ENCODE measurements around the gene GMPPA.

Gene GMPPA

GRCh38 chr2:219485201-219485580, 13.5 kb upstream of the GMPPA start:
- DNase-seq, result no peak
- TF ChIP-seq POLR2A (IDR thresholded peaks at IDR 0.05; ENCODE audit: low read length) (no peak), GATA1 (IDR thresholded peaks at IDR 0.05; ENCODE audit: low read depth, low read length) (no peak)

GRCh38 chr2:219486380-219486959, 12.2 kb upstream of the GMPPA start:
- TF ChIP-seq GATA1 (IDR thresholded peaks at IDR 0.05; ENCODE audit: low read depth, low read length), result no peak
- DNase-seq, result no peak

- no peak for DNase-seq
- no peak for TF ChIP-seq POLR2A (IDR thresholded peaks at IDR 0.05; ENCODE audit: low read length)
Observed at GRCh38 chr2:219488149-219488843, 10.4 kb upstream of the GMPPA start.

- DNase-seq, result no peak
- no peak for TF ChIP-seq POLR2A (IDR thresholded peaks at IDR 0.05; ENCODE audit: low read length)
Observed at GRCh38 chr2:219488844-219489194, 9.9 kb upstream of the GMPPA start.

GRCh38 chr2:219489315-219489714, 9.4 kb upstream of the GMPPA start:
- no peak for TF ChIP-seq POLR2A (IDR thresholded peaks at IDR 0.05; ENCODE audit: low read length)
- no peak for TF ChIP-seq GATA1 (IDR thresholded peaks at IDR 0.05; ENCODE audit: low read depth, low read length)
- no peak for DNase-seq

GRCh38 chr2:219490186-219490585, 8.5 kb upstream of the GMPPA start:
- TF ChIP-seq GATA1 (IDR thresholded peaks at IDR 0.05; ENCODE audit: low read depth, low read length) (no peak), POLR2A (IDR thresholded peaks at IDR 0.05; ENCODE audit: low read length) (no peak)
- no peak for DNase-seq

- DNase-seq, result no peak
- TF ChIP-seq POLR2A (IDR thresholded peaks at IDR 0.05; ENCODE audit: low read length) (no peak), GATA1 (IDR thresholded peaks at IDR 0.05; ENCODE audit: low read depth, low read length) (no peak)
Observed at GRCh38 chr2:219490600-219491130, 8.0 kb upstream of the GMPPA start.

- TF ChIP-seq POLR2A (IDR thresholded peaks at IDR 0.05; ENCODE audit: low read length) (no peak), GATA1 (IDR thresholded peaks at IDR 0.05; ENCODE audit: low read depth, low read length) (no peak)
- DNase-seq, result no peak
Observed at GRCh38 chr2:219491278-219491963, 7.3 kb upstream of the GMPPA start.

- peak in 1 of 2 experiments; percentile 21 for DNase-seq
- TF ChIP-seq POLR2A (IDR thresholded peaks at IDR 0.05; ENCODE audit: low read length), result no peak
- no peak for TF ChIP-seq GATA1 (IDR thresholded peaks at IDR 0.05; ENCODE audit: low read depth, low read length)
Observed at GRCh38 chr2:219492575-219492974, 6.1 kb upstream of the GMPPA start.

GRCh38 chr2:219493086-219493485, 5.6 kb upstream of the GMPPA start:
- DNase-seq, result no peak
- TF ChIP-seq POLR2A (IDR thresholded peaks at IDR 0.05; ENCODE audit: low read length) (no peak), GATA1 (IDR thresholded peaks at IDR 0.05; ENCODE audit: low read depth, low read length) (no peak)

- DNase-seq, result no peak
Observed at GRCh38 chr2:219494952-219495530, 3.6 kb upstream of the GMPPA start.

GRCh38 chr2:219495531-219496122, 3.1 kb upstream of the GMPPA start:
- DNase-seq, result peak; percentile 78 to 79
- TF ChIP-seq POLR2A (IDR thresholded peaks at IDR 0.05; ENCODE audit: low read length), result no peak

More at GRCh38 chr2:219494952-219495530, 3.6 kb upstream of the GMPPA start:
- TF ChIP-seq POLR2A (IDR thresholded peaks at IDR 0.05; ENCODE audit: low read length) (no peak), GATA1 (IDR thresholded peaks at IDR 0.05; ENCODE audit: low read depth, low read length) (no peak)

- TF ChIP-seq POLR2A (IDR thresholded peaks at IDR 0.05; ENCODE audit: low read length) (no peak), GATA1 (IDR thresholded peaks at IDR 0.05; ENCODE audit: low read depth, low read length) (no peak)
- DNase-seq, result no peak
Observed at GRCh38 chr2:219496247-219496824, 2.4 kb upstream of the GMPPA start.
